Subcutaneous adipose tissue (tissue), 4 donors: ENCODE data around the gene SRRM4. TPM values are rescaled to one million over a fixed set of nuclear protein-coding genes. Genes with fewer than 3 reads are reported as not detected.

ENCODE experiments used
- CTCF ChIP-seq: fragments of 450-650 bp; IDR thresholded peaks from one replicate; pipeline ENCODE4 v1.5.1; 2016; ENCODE audit warnings: low read depth, mild to moderate bottlenecking, control low read depth, antibody characterized with exemption, moderate library complexity
- total RNA-seq, 4 donors: library from RNA; depleted of rRNA; stranded (reverse); fragments of >200 nt; gene quantifications; one replicate each; pipeline ENCODE4 v1.1.0, GENCODE V29; 2016

The SRRM4 gene
- total RNA-seq, 4 donors from 2014 or later = not detected

GRCh38 chr12:119157978-119158377 lies 176.6 kb downstream of the SRRM4 start:
- no peak for TF ChIP-seq CTCF

GRCh38 chr12:119158402-119158801 lies 177.1 kb downstream of the SRRM4 start:
- no peak for TF ChIP-seq CTCF

- no peak for TF ChIP-seq CTCF
Observed at GRCh38 chr12:119159844-119160243, 178.5 kb downstream of the SRRM4 start.

GRCh38 chr12:119167902-119168301 lies 186.6 kb downstream of the SRRM4 start:
- no peak for TF ChIP-seq CTCF

DNA sequence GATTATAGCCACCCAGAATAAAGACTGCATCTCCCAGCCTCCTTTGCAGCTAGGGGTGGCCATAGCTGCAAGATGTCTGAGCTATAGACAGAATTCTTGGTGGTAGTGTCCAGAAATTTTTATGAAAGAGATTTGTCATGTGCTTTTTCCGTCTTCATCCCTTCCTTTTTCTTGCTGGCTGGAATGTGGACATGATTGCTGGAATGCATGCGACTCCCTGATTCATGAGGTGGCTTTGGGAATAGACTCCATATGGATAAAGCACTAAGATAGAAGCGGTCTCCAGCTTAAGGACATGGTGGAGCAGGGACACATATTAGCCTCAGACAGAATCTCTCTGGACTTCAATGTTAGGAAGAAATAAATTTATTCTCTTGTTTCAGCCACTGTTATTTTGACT lies 187.4 kb downstream of the SRRM4 start:
- TF ChIP-seq CTCF = no peak

DNA sequence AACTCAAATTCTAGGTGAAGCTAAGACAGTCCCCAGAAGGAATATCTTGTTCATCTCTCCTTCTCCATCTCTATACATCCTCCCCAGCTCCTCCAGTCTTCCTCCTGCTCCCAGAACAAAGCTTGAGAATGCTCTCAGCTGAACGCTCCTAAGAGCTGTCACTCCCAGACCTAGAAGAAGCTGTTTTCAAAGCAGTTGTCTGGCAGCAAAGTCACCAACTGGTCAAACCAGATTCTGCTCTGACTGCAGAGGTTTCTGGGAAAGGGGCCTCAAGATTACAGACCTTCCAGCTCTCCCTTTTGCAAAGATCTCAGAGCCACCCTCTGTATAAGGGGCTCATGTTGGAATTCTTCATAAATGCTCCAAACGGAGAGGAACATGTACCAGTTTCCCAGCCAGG lies 187.8 kb downstream of the SRRM4 start:
- no peak for TF ChIP-seq CTCF

DNA sequence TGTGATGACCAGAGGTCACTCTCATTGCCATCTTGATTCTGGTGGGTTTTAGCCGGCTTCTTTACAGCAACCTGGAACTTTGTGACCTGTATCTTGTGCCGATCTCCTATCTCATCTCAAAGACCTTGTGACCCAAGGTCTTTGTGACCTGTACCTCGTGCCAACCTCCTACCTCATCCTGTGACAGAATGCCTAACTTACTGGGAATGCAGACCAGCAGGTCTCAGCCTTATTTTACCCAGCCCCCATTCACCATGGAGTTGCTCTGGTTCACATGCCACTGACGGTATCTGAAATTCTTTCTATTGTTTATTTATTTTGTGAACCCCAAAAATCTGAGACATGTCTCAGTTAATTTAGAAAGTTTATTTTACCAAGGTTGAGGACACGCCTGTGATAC lies 189.9 kb downstream of the SRRM4 start:
- TF ChIP-seq CTCF = no peak
